Fibroblast of lung (primary cell): ENCODE data around the gene FAM13C. TPM values are rescaled to one million over a fixed set of nuclear protein-coding genes. Genes with fewer than 3 reads are reported as not detected.

ENCODE experiments used
- DNase-seq, 2 donors: peaks; one replicate each; pipeline versions ENCODE4 v3.0.0 to v3.0.0-alpha.2; 2010; ENCODE audit warnings: low read depth in 2 of 2
- H2AFZ ChIP-seq: 2 replicates; pipeline ENCODE4 v1.5.1; 2012; ENCODE audit warnings: low read length, control low read depth, inconsistent platforms
- H3K27ac ChIP-seq: 2 replicates; pipeline ENCODE4 v1.5.1; 2011; ENCODE audit warnings: low read length, control low read depth; ENCODE audit not compliant: insufficient read depth
- H3K27me3 ChIP-seq: 2 replicates; pipeline ENCODE4 v1.5.1; 2011; ENCODE audit warnings: mild to moderate bottlenecking, low read length; ENCODE audit not compliant: control insufficient read depth, insufficient read depth
- H3K36me3 ChIP-seq: 2 replicates; pipeline ENCODE4 v1.5.1; 2011; ENCODE audit warnings: low read length; ENCODE audit not compliant: control insufficient read depth, insufficient read depth
- H3K4me1 ChIP-seq: 2 replicates; pipeline ENCODE4 v1.5.1; 2011; ENCODE audit warnings: low read length; ENCODE audit not compliant: control insufficient read depth, insufficient read depth; ENCODE audit errors: extremely low read depth
- H3K4me2 ChIP-seq: 2 replicates; pipeline ENCODE4 v1.5.1; 2011; ENCODE audit warnings: low read length, control low read depth; ENCODE audit not compliant: insufficient read depth; ENCODE audit errors: extremely low read depth
- H3K4me3 ChIP-seq, 4 experiments: fragments of 200-600 bp in 1 of 4; sonication (generic) in 1 of 4; replicated peaks in 1 of 4; 2 replicates each; pipeline ENCODE4 v1.5.1; 2011 to 2016; ENCODE audit warnings: low read length in 4 of 4, low read depth in 3 of 4, mild to moderate bottlenecking in 3 of 4, control low read depth in 2 of 4, inconsistent platforms in 1 of 4, mixed read lengths in 1 of 4; ENCODE audit not compliant: insufficient read depth in 1 of 4; ENCODE audit errors: control extremely low read depth in 1 of 4
- H3K79me2 ChIP-seq: 2 replicates; pipeline ENCODE4 v1.5.1; 2012; ENCODE audit warnings: mild to moderate bottlenecking, low read length, inconsistent platforms; ENCODE audit not compliant: control insufficient read depth, insufficient read depth
- H3K9ac ChIP-seq: 2 replicates; pipeline ENCODE4 v1.5.1; 2011; ENCODE audit warnings: mild to moderate bottlenecking, low read length, control low read depth; ENCODE audit not compliant: insufficient read depth
- H3K9me3 ChIP-seq: 2 replicates; pipeline ENCODE4 v1.5.1; 2012; ENCODE audit warnings: low read depth, low read length; ENCODE audit not compliant: control insufficient read depth, insufficient read depth
- H4K20me1 ChIP-seq: 2 replicates; pipeline ENCODE4 v1.5.1; 2011; ENCODE audit warnings: low read length; ENCODE audit not compliant: control insufficient read depth, insufficient read depth; ENCODE audit errors: extremely low read depth
- CTCF ChIP-seq, 2 donors: IDR thresholded peaks in 1 of 2; conservative IDR thresholded peaks in 1 of 2; 1 replicate in 1 of 2; 2 replicates in 1 of 2; pipeline ENCODE4 v1.5.1; 2011 to 2012; ENCODE audit warnings: low read length in 2 of 2, control low read depth in 1 of 2, inconsistent platforms in 1 of 2, low read depth in 1 of 2, mild to moderate bottlenecking in 1 of 2
- EZH2 ChIP-seq: IDR thresholded peaks from 2 replicates; pipeline ENCODE4 v1.5.1; 2012; ENCODE audit warnings: low read length, control low read depth, mild to moderate bottlenecking; ENCODE audit errors: missing control alignments
- polyA plus RNA-seq, 2 donors: library from polyadenylated mRNA; depleted of rRNA in 1 of 2; stranded (reverse) in 1 of 2; unstranded in 1 of 2; fragments of >200 nt; gene quantifications; 2 replicates each; pipeline ENCODE4 v1.2.1, GENCODE V29; 2011 to 2012; ENCODE audit warnings: missing spikeins in 1 of 2
- total RNA-seq: library from RNA; depleted of rRNA; stranded (reverse); fragments of >200 nt; gene quantifications from 2 replicates; pipeline ENCODE4 v1.2.1, GENCODE V29; 2014

FAM13C gene
- total and polyA plus RNA-seq, 2 donors (not counting 1 experiment from before 2014, with no cell fraction given): 2.8 to 5.9 TPM

- no peaks in the 10 kb centered on the region for H3K79me2 ChIP-seq
- no peaks in the 10 kb centered on the region for H3K9me3 ChIP-seq
- TF ChIP-seq CTCF (conservative IDR thresholded peaks at IDR 0.05 in 1 of 2, IDR thresholded peaks at IDR 0.05 in 1 of 2; ENCODE audit: low read depth in 1 of 2, low read length in 2 of 2) (no peak), EZH2 (no peak)
- no peak overlapping the region for H3K4me3 ChIP-seq
- peak; percentile 86 to 99 for DNase-seq
- peak overlapping the region; percentile 26 for H3K27ac ChIP-seq
- no peak overlapping the region for H3K9ac ChIP-seq
- H4K20me1 ChIP-seq: no peaks in the 10 kb centered on the region
- no peak overlapping the region for H3K4me2 ChIP-seq
- H2AFZ ChIP-seq: no peak overlapping the region
- no peaks in the 10 kb centered on the region for H3K36me3 ChIP-seq
- no peaks in the 10 kb centered on the region for H3K27me3 ChIP-seq
- H3K4me1 ChIP-seq: peaks cover 8% of the 10 kb centered on the region
These were observed 25.7 kb downstream of the FAM13C start for GRCh38 chr10:59336632-59337031.

GRCh38 chr10:59335497-59335896, 26.9 kb downstream of the FAM13C start:
- Histone ChIP-seq H3K4me2 (no peak overlapping the region), H3K9ac (no peak overlapping the region), H3K4me3 (no peak overlapping the region), H3K36me3 (no peaks in the 10 kb centered on the region), H3K4me1 (peaks cover 8% of the 10 kb centered on the region), H3K9me3 (no peaks in the 10 kb centered on the region), H3K27ac (no peak overlapping the region), H2AFZ (no peak overlapping the region), H3K79me2 (no peaks in the 10 kb centered on the region), H3K27me3 (no peaks in the 10 kb centered on the region), H4K20me1 (no peaks in the 10 kb centered on the region)
- TF ChIP-seq CTCF (conservative IDR thresholded peaks at IDR 0.05 in 1 of 2, IDR thresholded peaks at IDR 0.05 in 1 of 2; ENCODE audit: low read depth in 1 of 2, low read length in 2 of 2) (no peak), EZH2 (no peak)
- DNase-seq: no peak

- Histone ChIP-seq H3K79me2 (no peaks in the 10 kb centered on the region), H3K4me3 (no peak overlapping the region), H3K27ac (no peak overlapping the region), H3K27me3 (no peaks in the 10 kb centered on the region), H3K4me2 (no peak overlapping the region), H2AFZ (no peak overlapping the region), H3K36me3 (no peaks in the 10 kb centered on the region), H3K4me1 (peaks cover 8% of the 10 kb centered on the region), H3K9ac (no peak overlapping the region), H4K20me1 (no peaks in the 10 kb centered on the region), H3K9me3 (no peaks in the 10 kb centered on the region)
- TF ChIP-seq CTCF (conservative IDR thresholded peaks at IDR 0.05 in 1 of 2, IDR thresholded peaks at IDR 0.05 in 1 of 2; ENCODE audit: low read depth in 1 of 2, low read length in 2 of 2) (no peak), EZH2 (no peak)
- DNase-seq: peak in 1 of 2 donors; percentile 46
These were observed 28.6 kb downstream of the FAM13C start for GRCh38 chr10:59333701-59334100.
